GM12878 (cell line): ENCODE results near the gene PRDM16. TPM values are rescaled to one million over a fixed set of nuclear protein-coding genes. Genes with fewer than 3 reads are reported as not detected.

ENCODE experiments used
- ATAC-seq: fragments of 200-7000 bp; cut with Tn5 transposase; 3 replicates; pipeline ENCODE4 v1.9.1; 2020; ENCODE audit warnings: mild to moderate bottlenecking, moderate library complexity
- BruUV-seq: library from RNA; stranded (reverse); fragments of 400-500 nt; replicated peaks from 2 replicates; lab custom pipeline; 2021; lab: Mats Ljungman, UMichigan
- CTCF ChIA-PET: fragments of 300-600 bp; sonication (Branson Sonifier 250); formaldehyde crosslinking; extraction: SDS; loops from one replicate; lab custom pipeline; 2021; ENCODE audit warnings: inconsistent platforms; lab: Yijun Ruan, JAX
- POLR2A ChIA-PET: fragments of 350-600 bp; formaldehyde crosslinking; extraction: SDS; loops from one replicate; lab custom pipeline; 2021; ENCODE audit warnings: inconsistent platforms; lab: Charles Lee
- RAD21 ChIA-PET: fragments of 300-600 bp; sonication (Branson Sonifier 250); formaldehyde crosslinking; loops from one replicate; lab custom pipeline; 2023; ENCODE audit warnings: antibody characterized with exemption; ENCODE audit not compliant: unreplicated experiment; lab: Charles Lee
- SMC1A ChIA-PET: fragments of 300-600 bp; sonication (Branson Sonifier 250); formaldehyde crosslinking; loops from one replicate; lab custom pipeline; 2023; ENCODE audit not compliant: unreplicated experiment, uncharacterized antibody; lab: Charles Lee
- DNase-seq: peaks from one replicate; pipeline ENCODE4 v3.0.0-alpha.2; 2011; ENCODE audit warnings: low read depth, low spot score
- FAIRE-seq: peaks from 3 replicates; lab custom pipeline; 2011; peaks lifted over from hg19 to GRCh38; lab: Jason Lieb, UNC
- H2AFZ ChIP-seq: 2 replicates; pipeline ENCODE4 v1.6.0; 2011; ENCODE audit warnings: low read depth, low read length, control low read depth; ENCODE audit not compliant: control insufficient read depth
- H3K27ac ChIP-seq: 2 replicates; pipeline ENCODE4 v1.5.1; 2011; ENCODE audit warnings: control low read depth; ENCODE audit not compliant: control insufficient read depth, insufficient read depth
- H3K27me3 ChIP-seq, 2 experiments: replicated peaks in 1 of 2; 2 replicates each; pipeline versions ENCODE4 v1.6.0 to v1.6.1; 2011; ENCODE audit warnings: low read length in 1 of 2; ENCODE audit not compliant: control insufficient read depth in 2 of 2, insufficient read depth in 2 of 2
- H3K36me3 ChIP-seq, 2 experiments: 2 replicates each; pipeline ENCODE4 v1.5.1; 2011; ENCODE audit warnings: low read length in 1 of 2; ENCODE audit not compliant: control insufficient read depth in 2 of 2, insufficient read depth in 2 of 2
- H3K4me1 ChIP-seq: 2 replicates; pipeline ENCODE4 v1.6.1; 2011; ENCODE audit warnings: mild to moderate bottlenecking, low read length, moderate library complexity, mixed read lengths; ENCODE audit not compliant: control insufficient read depth, insufficient read depth
- H3K4me2 ChIP-seq: 2 replicates; pipeline ENCODE4 v1.6.0; 2011; ENCODE audit warnings: control low read depth; ENCODE audit not compliant: control insufficient read depth, insufficient read depth
- H3K4me3 ChIP-seq: fragments of 200-600 bp; sonication (generic); 2 replicates; pipeline ENCODE4 v1.5.1; 2016
- H3K79me2 ChIP-seq: 2 replicates; pipeline ENCODE4 v1.6.0; 2011; ENCODE audit warnings: low read length; ENCODE audit not compliant: control insufficient read depth, insufficient read depth
- H3K9ac ChIP-seq: 2 replicates; pipeline ENCODE4 v1.8.0; 2011; ENCODE audit warnings: low read length, control low read depth, mixed read lengths; ENCODE audit not compliant: control insufficient read depth, insufficient read depth
- H3K9me3 ChIP-seq: replicated peaks from 3 replicates; pipeline ENCODE4 v1.5.1; 2011; ENCODE audit warnings: mild to moderate bottlenecking, low read length; ENCODE audit not compliant: control insufficient read depth, insufficient read depth
- H4K20me1 ChIP-seq: 2 replicates; pipeline ENCODE4 v1.6.0; 2011; ENCODE audit not compliant: control insufficient read depth, insufficient read depth
- BHLHE40 ChIP-seq, 2 experiments: fragments of 450-650 bp in 1 of 2; IDR thresholded peaks; 2 replicates each; pipeline ENCODE4 v1.6.1; 2011 to 2017; ENCODE audit warnings: low read depth in 2 of 2, borderline replicate concordance in 1 of 2, improper control_type of control experiment in 1 of 2, low read length in 1 of 2, mild to moderate bottlenecking in 1 of 2
- CBX5 ChIP-seq: sonication (generic); IDR thresholded peaks from 2 replicates; pipeline ENCODE4 v1.6.1; 2016; ENCODE audit warnings: low read depth, moderate library complexity, mild to moderate bottlenecking, inconsistent platforms
- ELK1 ChIP-seq: IDR thresholded peaks from 2 replicates; pipeline ENCODE4 v1.6.1; 2012; ENCODE audit warnings: low read depth, low read length, improper control_type of control experiment
- FOXM1 ChIP-seq: IDR thresholded peaks from 2 replicates; pipeline ENCODE4 v1.6.1; 2012; ENCODE audit warnings: low read depth, mild to moderate bottlenecking, inconsistent platforms, low read length, moderate library complexity
- MAX ChIP-seq: IDR thresholded peaks from 2 replicates; pipeline ENCODE4 v1.6.1; 2012; ENCODE audit warnings: low read depth, low read length, improper control_type of control experiment
- MYB ChIP-seq: fragments of 150-350 bp; IDR thresholded peaks from 2 replicates; pipeline ENCODE4 v1.6.1; 2014; ENCODE audit warnings: mild to moderate bottlenecking, low read depth, low read length, borderline replicate concordance
- NFXL1 ChIP-seq: fragments of 450-650 bp; IDR thresholded peaks from 2 replicates; pipeline ENCODE4 v1.6.1; 2017; ENCODE audit warnings: antibody characterized with exemption, mild to moderate bottlenecking, borderline replicate concordance
- NR2C2 ChIP-seq: IDR thresholded peaks from 2 replicates; pipeline ENCODE4 v1.6.1; 2011; ENCODE audit warnings: borderline replicate concordance, low read depth; ENCODE audit not compliant: control insufficient read depth, insufficient read length
- RCOR1 ChIP-seq: conservative IDR thresholded peaks from 2 replicates; pipeline ENCODE4 v1.6.1; 2012; ENCODE audit warnings: low read depth, low read length, improper control_type of control experiment
- SKIL ChIP-seq: fragments of 450-650 bp; IDR thresholded peaks from 2 replicates; pipeline ENCODE4 v1.6.1; 2017; ENCODE audit warnings: mild to moderate bottlenecking, low read depth, inconsistent platforms; ENCODE audit not compliant: poor library complexity, severe bottlenecking
- SMAD1 ChIP-seq: fragments of 450-650 bp; IDR thresholded peaks from 2 replicates; pipeline ENCODE4 v1.6.1; 2018; ENCODE audit warnings: mild to moderate bottlenecking, low read depth; ENCODE audit not compliant: partially characterized antibody
- SUZ12 ChIP-seq: fragments of 200-600 bp; sonication (generic); IDR thresholded peaks from one replicate; pipeline ENCODE4 v1.6.1; 2018; ENCODE audit warnings: antibody characterized with exemption, mild to moderate bottlenecking; ENCODE audit not compliant: unreplicated experiment
- ZNF622 ChIP-seq: fragments of 450-650 bp; IDR thresholded peaks from 2 replicates; pipeline ENCODE4 v1.6.1; 2017; ENCODE audit warnings: mild to moderate bottlenecking, inconsistent platforms
- WGBS: methylation state at CpG from one replicate; pipeline ENCODE4 v1.1.6; 2016; ENCODE audit warnings: low lambda C conversion rate; ENCODE audit not compliant: insufficient replicate concordance, insufficient coverage; ENCODE audit errors: missing lambda C conversion rate; 5-methylcytosine and 5-hydroxymethylcytosine counted together
- in situ Hi-C: fragments of 300-500 bp; cut with MboI; formaldehyde crosslinking; loops from 9 replicates; pipeline ENCODE4 v1.14.3; 2018; ENCODE audit warnings: mixed read lengths
- intact Hi-C: fragments of 100-400 bp; cut with micrococcal nuclease; formaldehyde crosslinking; loops from one replicate; pipeline ENCODE4 v1.14.2; 2022; ENCODE audit not compliant: unreplicated experiment
- polyA plus RNA-seq, 11 experiments: library from polyadenylated mRNA; depleted of rRNA in 4 of 11; unstranded in 6 of 11; stranded (reverse) in 5 of 11; fragments of >200 nt; fragmentation: Nextera tagmentation in 4 of 11; fragmentation: Illumina TruSeq in 1 of 11; extraction: Ambion mirVana in 4 of 11; extraction: Trizol in 1 of 11; gene quantifications; 1 replicate in 1 of 11; 2 replicates in 10 of 11; pipeline versions ENCODE4 v1.2.1 to v1.2.3, GENCODE V29; 2011 to 2016; ENCODE audit warnings: inconsistent platforms in 2 of 11, missing spikeins in 2 of 11, low read depth in 1 of 11
- total RNA-seq, 4 experiments: library from RNA; depleted of rRNA in 3 of 4; stranded (reverse); fragments of >200 nt in 3 of 4; fragmentation: Illumina TruSeq in 1 of 4; extraction: Trizol in 1 of 4; gene quantifications; 2 replicates each; pipeline versions ENCODE4 v1.2.1 to v1.2.3, GENCODE V29; 2013 to 2021

Gene PRDM16
- total and polyA plus RNA-seq, 10 of the 15 experiments (the other 5 are each of a cell fraction or from before 2014, with no cell fraction given) = 0.03 TPM; not detected in 9

- POLR2A ChIA-PET = no interaction called here
Observed at GRCh38 chr1:3329640-3330281, 260.8 kb downstream of the PRDM16 start.

GRCh38 chr1:3330771-3331245, 261.8 kb downstream of the PRDM16 start:
- ATAC-seq (no peak), FAIRE-seq (no peak), DNase-seq (no peak)
- WGBS = 18% methylated on average over 11 of the region's 11 CpGs
- POLR2A ChIA-PET = no interaction called here
- H3K4me3 ChIP-seq = no peak overlapping the region
- H3K79me2 ChIP-seq = no peaks in the 10 kb centered on the region
- H3K9ac ChIP-seq = no peak overlapping the region
- H3K9me3 ChIP-seq = no peaks in the 10 kb centered on the region; the same call in 2 of the 3 replicates
- H3K4me1 ChIP-seq = no peaks in the 10 kb centered on the region
- H3K4me2 ChIP-seq = no peak overlapping the region
- SMC1A ChIA-PET = no interaction called here
- no TSS peak for BruUV-seq
- in situ Hi-C loops (no loop called here), intact Hi-C loops (no loop called here)
- no peaks in the 10 kb centered on the region for H4K20me1 ChIP-seq
- H3K36me3 ChIP-seq = no peaks in the 10 kb centered on the region
- no peak overlapping the region for H2AFZ ChIP-seq
- no peak overlapping the region for H3K27ac ChIP-seq
- H3K27me3 ChIP-seq = no peaks in the 10 kb centered on the region
- CTCF ChIA-PET = no interaction called here
- RAD21 ChIA-PET = no interaction called here
- TF ChIP-seq BHLHE40 (IDR thresholded peaks at IDR 0.05; ENCODE audit: borderline replicate concordance in 1 of 2, low read depth in 2 of 2, low read length in 1 of 2) (no peak), ZNF622 (no peak), SMAD1 (no peak), RCOR1 (no peak), NFXL1 (no peak), MYB (no peak), MAX (no peak), SUZ12 (no peak), FOXM1 (no peak), SKIL (no peak)

More at GRCh38 chr1:3329640-3330281, 260.8 kb downstream of the PRDM16 start:
- TF ChIP-seq ELK1 (no peak), CBX5 (no peak), NR2C2 (no peak)
- Histone ChIP-seq H3K27ac (no peak overlapping the region), H2AFZ (no peak overlapping the region), H3K4me2 (no peak overlapping the region), H4K20me1 (no peaks in the 10 kb centered on the region), H3K4me3 (no peak overlapping the region), H3K36me3 (no peaks in the 10 kb centered on the region), H3K9me3 (no peaks in the 10 kb centered on the region; the same call in 2 of the 3 replicates), H3K9ac (no peak overlapping the region), H3K4me1 (no peaks in the 10 kb centered on the region), H3K79me2 (no peaks in the 10 kb centered on the region), H3K27me3 (no peaks in the 10 kb centered on the region)
- RAD21 ChIA-PET = no interaction called here
- SMC1A ChIA-PET = no interaction called here
- no TSS peak for BruUV-seq
- intact Hi-C loops (no loop called here), in situ Hi-C loops (no loop called here)
- FAIRE-seq = no peak
- WGBS = 20% methylated on average over 11 of the region's 12 CpGs
- DNase-seq = no peak
- CTCF ChIA-PET = no interaction called here
- no peak for ATAC-seq
